Spleen (tissue), 11 donors: ENCODE data around the gene PTPRG. TPM values are rescaled to one million over a fixed set of nuclear protein-coding genes. Genes with fewer than 3 reads are reported as not detected.

ENCODE experiments used
- DNase-seq: peaks from one replicate; pipeline ENCODE4 v3.0.0-alpha.2; 2020
- H3K27ac ChIP-seq, 8 donors: fragments of 200-600 bp; sonication (generic) in 7 of 8; 1 replicate in 4 of 8; 2 replicates in 4 of 8; pipeline versions ENCODE4 v1.5.0 to v1.8.0; 2016 to 2021; ENCODE audit warnings: inconsistent platforms in 4 of 8, mild to moderate bottlenecking in 4 of 8, moderate library complexity in 1 of 8
- H3K27me3 ChIP-seq, 7 donors: fragments of 200-600 bp; sonication (generic) in 6 of 7; replicated peaks in 1 of 7; 1 replicate in 4 of 7; 2 replicates in 3 of 7; pipeline versions ENCODE4 v1.5.0 to v1.8.0; 2016 to 2021; ENCODE audit warnings: inconsistent platforms in 3 of 7, mild to moderate bottlenecking in 1 of 7
- H3K36me3 ChIP-seq, 6 donors: fragments of 200-600 bp; sonication (generic) in 5 of 6; 1 replicate in 4 of 6; 2 replicates in 2 of 6; pipeline versions ENCODE4 v1.5.0 to v1.8.0; 2016 to 2021; ENCODE audit warnings: inconsistent platforms in 2 of 6
- H3K4me1 ChIP-seq, 6 donors: fragments of 200-600 bp; sonication (generic) in 5 of 6; 1 replicate in 3 of 6; 2 replicates in 3 of 6; pipeline versions ENCODE4 v1.5.0 to v1.8.0; 2016 to 2021; ENCODE audit warnings: inconsistent platforms in 3 of 6
- H3K4me3 ChIP-seq, 8 donors: fragments of 200-600 bp; sonication (generic) in 7 of 8; 1 replicate in 4 of 8; 2 replicates in 4 of 8; pipeline versions ENCODE4 v1.5.0 to v1.8.0; 2016 to 2021; ENCODE audit warnings: inconsistent platforms in 4 of 8, mild to moderate bottlenecking in 4 of 8, moderate library complexity in 2 of 8
- H3K9me3 ChIP-seq, 8 donors: fragments of 200-600 bp; sonication (generic) in 7 of 8; 1 replicate in 4 of 8; 2 replicates in 4 of 8; pipeline versions ENCODE4 v1.5.0 to v1.8.0; 2016 to 2021; ENCODE audit warnings: inconsistent platforms in 4 of 8
- CTCF ChIP-seq, 11 experiments: fragments of 200-600 bp in 7 of 11; fragments of 450-650 bp in 4 of 11; sonication (generic) in 4 of 11; IDR thresholded peaks in 8 of 11; conservative IDR thresholded peaks in 3 of 11; 1 replicate in 7 of 11; 2 replicates in 4 of 11; pipeline versions ENCODE4 v1.4.0 to v1.8.0; 2016 to 2021; ENCODE audit warnings: antibody characterized with exemption in 11 of 11, inconsistent platforms in 4 of 11, mild to moderate bottlenecking in 1 of 11
- POLR2A ChIP-seq, 3 donors: fragments of 450-650 bp; IDR thresholded peaks; one replicate each; pipeline ENCODE4 v1.5.1; 2017; ENCODE audit warnings: antibody characterized with exemption in 3 of 3, mild to moderate bottlenecking in 1 of 3
- POLR2AphosphoS5 ChIP-seq, 3 donors: sonication (generic); formaldehyde crosslinking; IDR thresholded peaks; one replicate each; pipeline ENCODE4 v1.5.1; 2017; ENCODE audit warnings: antibody characterized with exemption in 3 of 3
- WGBS, 5 donors: extraction: QIAGEN DNeasy Blood & Tissue Kit in 3 of 5; methylation state at CpG; one replicate each; pipeline versions ENCODE4 v1.1.5 to v1.1.7; 2013 to 2018; 5-methylcytosine and 5-hydroxymethylcytosine counted together
- intact Hi-C: fragments of 100-400 bp; cut with DNase I; formaldehyde crosslinking; loops from one replicate; pipeline ENCODE4 v1.15.0; 2023; ENCODE audit warnings: low total_unique reads
- polyA plus RNA-seq, 3 donors: library from polyadenylated mRNA; stranded (reverse); fragments of 200-250 nt; gene quantifications; one replicate each; pipeline ENCODE4 v1.2.1, GENCODE V29; 2013
- total RNA-seq, 7 donors: library from RNA; depleted of rRNA in 3 of 7; stranded (reverse); fragments of >200 nt in 3 of 7; fragmentation: NEBNext Ultra II Directional in 4 of 7; extraction: Animal tissue kit (Norgen Biotek cat#: 25700) in 4 of 7; gene quantifications; one replicate each; pipeline versions ENCODE4 v1.1.0 to v1.2.1, GENCODE V29; 2016 to 2021
- donor health status: healthy with polysubstance abuse.
- donor health status: DM: no; HTN: no; CAD: no; lungs with moderate emphysema.
- donor health status: DM: no; HTN: no; CAD: no.
- donor health status: Bipolar disorder and iron deficiency.
- donor health status: healthy.
- donor health status: DM: no; HTN: no; CAD: no.
- donor health status: DM: yes; HTN: yes; CAD: no.

PTPRG gene
- total and polyA plus RNA-seq, 10 donors = 0.89 to 77.0 (median 34.5) TPM

- H3K36me3 ChIP-seq = no peaks in the 10 kb centered on the region
- intact Hi-C loops = no loop called here
- 77 to 88% (median 80%) methylated on average over 6 of the region's 6 CpGs for WGBS, 5 donors
Measured at GRCh38 chr3:62049033-62049432, 487.7 kb downstream of the PTPRG start.

DNA sequence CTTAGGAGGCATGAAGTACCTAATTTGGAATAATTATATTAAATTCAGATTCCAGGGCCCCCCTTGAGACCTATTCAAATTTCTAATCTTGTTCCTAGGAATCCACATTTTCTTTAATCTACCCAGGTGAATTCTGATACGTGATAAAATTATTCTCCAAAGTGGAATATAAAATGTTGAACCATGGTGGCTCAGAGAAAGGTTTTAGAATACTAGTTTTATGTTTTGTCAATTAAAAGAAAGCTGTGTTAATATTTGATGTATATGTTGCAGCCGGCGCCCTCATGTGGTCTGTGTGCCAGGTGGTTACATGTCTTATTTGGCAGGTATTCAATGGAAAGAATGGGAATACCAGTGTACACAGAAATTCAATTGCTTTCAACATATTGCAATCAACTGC lies 490.1 kb downstream of the PTPRG start:
- DNase-seq = no peak
- H3K9me3 ChIP-seq = no peaks in the 10 kb centered on the region
- H3K27ac ChIP-seq = no peak overlapping the region
- WGBS, 5 donors = 72 to 87% (median 82%) methylated on average over 3 of the region's 3 CpGs
- no peak overlapping the region for H3K4me3 ChIP-seq
- no peaks in the 10 kb centered on the region for H3K27me3 ChIP-seq
- H3K36me3 ChIP-seq = no peaks in the 10 kb centered on the region
- no peak for TF ChIP-seq CTCF (IDR thresholded peaks at IDR 0.05 in 8 of 11, conservative IDR thresholded peaks at IDR 0.05 in 3 of 11)
- TF ChIP-seq POLR2A (IDR thresholded peaks at IDR 0.05) = no peak
- no peak for TF ChIP-seq POLR2AphosphoS5 (IDR thresholded peaks at IDR 0.05)
- no peaks in the 10 kb centered on the region for H3K4me1 ChIP-seq
- intact Hi-C loops = no loop called here

More at GRCh38 chr3:62049033-62049432, 487.7 kb downstream of the PTPRG start:
- no peaks in the 10 kb centered on the region for H3K27me3 ChIP-seq
- no peaks in the 10 kb centered on the region for H3K4me1 ChIP-seq
- TF ChIP-seq POLR2A (IDR thresholded peaks at IDR 0.05) (no peak), POLR2AphosphoS5 (IDR thresholded peaks at IDR 0.05) (no peak), CTCF (IDR thresholded peaks at IDR 0.05 in 8 of 11, conservative IDR thresholded peaks at IDR 0.05 in 3 of 11) (no peak)
- H3K4me3 ChIP-seq = no peak overlapping the region
- no peak for DNase-seq
- H3K9me3 ChIP-seq = no peaks in the 10 kb centered on the region
- no peak overlapping the region for H3K27ac ChIP-seq

DNA sequence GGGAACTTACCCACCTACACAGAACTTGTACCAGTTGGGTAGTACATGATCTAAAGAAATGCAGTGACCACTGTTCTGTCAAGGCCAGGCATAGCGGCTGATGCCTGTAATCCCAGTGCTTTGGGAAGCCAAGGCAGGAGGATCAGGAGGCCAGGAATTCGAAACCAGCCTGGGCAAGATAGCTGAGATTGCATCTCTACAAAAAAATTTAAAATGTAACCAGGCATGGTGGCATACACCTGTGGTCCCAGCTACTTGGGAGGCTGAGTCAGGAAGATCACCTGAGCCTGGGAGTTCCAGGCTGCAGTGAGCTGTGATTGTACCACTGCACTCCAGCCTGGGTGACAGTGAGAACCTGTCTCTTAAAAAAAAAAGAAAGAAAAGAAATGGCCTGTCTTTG lies 491.0 kb downstream of the PTPRG start:
- H3K9me3 ChIP-seq = no peaks in the 10 kb centered on the region
- H3K4me3 ChIP-seq = no peak overlapping the region
- H3K4me1 ChIP-seq = no peaks in the 10 kb centered on the region
- no peak overlapping the region for H3K27ac ChIP-seq
- H3K27me3 ChIP-seq = no peaks in the 10 kb centered on the region
- no peak for DNase-seq
- no peaks in the 10 kb centered on the region for H3K36me3 ChIP-seq
- intact Hi-C loops = no loop called here
- WGBS, 5 donors = 78 to 91% (median 85%) methylated on average over 2 of the region's 2 CpGs
- no peak for TF ChIP-seq CTCF (IDR thresholded peaks at IDR 0.05 in 8 of 11, conservative IDR thresholded peaks at IDR 0.05 in 3 of 11)
- no peak for TF ChIP-seq POLR2AphosphoS5 (IDR thresholded peaks at IDR 0.05)
- TF ChIP-seq POLR2A (IDR thresholded peaks at IDR 0.05) = no peak

DNA sequence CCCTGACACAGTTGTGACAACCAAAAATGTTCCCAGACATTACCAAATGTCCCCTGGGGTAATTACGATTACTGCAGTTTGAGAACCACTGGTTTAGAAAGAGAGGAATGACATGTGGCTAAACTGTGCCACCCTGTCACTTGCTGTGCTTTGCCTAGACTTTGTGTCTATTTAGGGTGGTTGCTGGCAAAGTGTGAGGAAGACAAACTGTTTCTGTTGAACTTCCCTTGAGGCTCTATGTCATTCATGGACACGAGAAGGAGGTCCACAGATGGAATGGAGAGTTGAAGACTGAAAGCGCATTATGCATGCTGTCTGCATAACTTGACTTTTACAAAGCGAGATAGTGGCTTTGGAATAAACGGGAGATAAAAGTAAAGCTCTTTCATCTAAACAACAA lies 495.3 kb downstream of the PTPRG start:
- no peaks in the 10 kb centered on the region for H3K27me3 ChIP-seq
- TF ChIP-seq POLR2A (IDR thresholded peaks at IDR 0.05) (no peak), CTCF (IDR thresholded peaks at IDR 0.05 in 8 of 11, conservative IDR thresholded peaks at IDR 0.05 in 3 of 11) (no peak), POLR2AphosphoS5 (IDR thresholded peaks at IDR 0.05) (no peak)

More for the DNA sequence above, 495.3 kb downstream of the PTPRG start:
- no peaks in the 10 kb centered on the region for H3K36me3 ChIP-seq
- H3K4me1 ChIP-seq = no peaks in the 10 kb centered on the region
- H3K9me3 ChIP-seq = no peaks in the 10 kb centered on the region
- H3K4me3 ChIP-seq = no peak overlapping the region
- 86 to 92% (median 90%) methylated on average over 5 of the region's 5 CpGs for whole genome bisulfite sequencing, 5 donors
- intact Hi-C loops = no loop called here
- H3K27ac ChIP-seq = no peak overlapping the region
- DNase-seq = no peak
